IMR-90 (cell line): ENCODE measurements around the gene AKIRIN2.

Source experiments
- BHLHE40 ChIP-seq: fragments of 150-350 bp; IDR thresholded peaks from 2 replicates; pipeline ENCODE4 v1.6.1; 2016; ENCODE audit warnings: mild to moderate bottlenecking, low read depth, low read length
- CTCF ChIP-seq: conservative IDR thresholded peaks from 2 replicates; pipeline ENCODE4 v1.5.1; 2012; ENCODE audit warnings: mild to moderate bottlenecking, low read depth, low read length, improper control_type of control experiment
- ELK1 ChIP-seq: fragments of 150-350 bp; IDR thresholded peaks from 2 replicates; pipeline ENCODE4 v1.6.1; 2016; ENCODE audit warnings: low read depth, mild to moderate bottlenecking, low read length, moderate library complexity, borderline replicate concordance
- FOS ChIP-seq: fragments of 150-350 bp; IDR thresholded peaks from 2 replicates; pipeline ENCODE4 v1.6.1; 2016; ENCODE audit warnings: low read depth, low read length
- MXI1 ChIP-seq: IDR thresholded peaks from 2 replicates; pipeline ENCODE4 v1.6.1; 2012; ENCODE audit warnings: low read depth, mild to moderate bottlenecking, low read length, moderate library complexity, borderline replicate concordance
- NFE2L2 ChIP-seq: fragments of 150-350 bp; IDR thresholded peaks from 2 replicates; pipeline ENCODE4 v1.6.1; 2016; ENCODE audit warnings: low read depth, mild to moderate bottlenecking, low read length
- POLR2A ChIP-seq: IDR thresholded peaks from 2 replicates; pipeline ENCODE4 v1.6.1; 2012; ENCODE audit warnings: mild to moderate bottlenecking, low read depth, low read length
- RCOR1 ChIP-seq: IDR thresholded peaks from 2 replicates; pipeline ENCODE4 v1.6.1; 2012; ENCODE audit warnings: mild to moderate bottlenecking, low read length, improper control_type of control experiment; ENCODE audit not compliant: insufficient replicate concordance
- RFX5 ChIP-seq: IDR thresholded peaks from 2 replicates; pipeline ENCODE4 v1.8.0; 2012; ENCODE audit warnings: low read depth, mild to moderate bottlenecking, low read length, moderate library complexity
- SMC3 ChIP-seq: fragments of 150-350 bp; IDR thresholded peaks from 2 replicates; pipeline ENCODE4 v1.6.1; 2016; ENCODE audit warnings: low read depth, mild to moderate bottlenecking, antibody characterized with exemption, low read length, moderate library complexity
- USF2 ChIP-seq: fragments of 150-350 bp; IDR thresholded peaks from 2 replicates; pipeline ENCODE4 v1.6.1; 2017; ENCODE audit warnings: mild to moderate bottlenecking, antibody characterized with exemption, low read length, low read depth

- no peak for TF ChIP-seq CTCF
- TF ChIP-seq POLR2A, result no peak
- no peak for TF ChIP-seq USF2
- TF ChIP-seq FOS, result no peak
- no peak for TF ChIP-seq BHLHE40
- TF ChIP-seq SMC3, result no peak
- TF ChIP-seq RCOR1, result no peak
- no peak for TF ChIP-seq RFX5
- TF ChIP-seq ELK1, result no peak
- TF ChIP-seq MXI1, result no peak
- TF ChIP-seq NFE2L2, result no peak
Measured at GRCh38 chr6:87699576-87699975, 2.5 kb downstream of the AKIRIN2 start.
